ENCODE measurements around the gene HPD.

GRCh38 chr12:121899590-121899989, 40.9 kb upstream of the HPD start:
- TF ChIP-seq CTCF (IDR thresholded peaks at IDR 0.05; ENCODE audit: low read length) (no peak), EZH2phosphoT487 (IDR thresholded peaks at IDR 0.05; ENCODE audit: low read length) (no peak), EZH2 (optimal IDR thresholded peaks at IDR 0.05; ENCODE audit: low read depth, low read length) (no peak)
